Tibial nerve (tissue), 4 donors: Measurements from ENCODE around the gene GPC6.

ENCODE experiments used
- EP300 ChIP-seq, 2 donors: sonication (generic); formaldehyde crosslinking; IDR thresholded peaks; one replicate each; pipeline ENCODE4 v1.6.1; 2017; ENCODE audit warnings: antibody characterized with exemption in 2 of 2, mild to moderate bottlenecking in 1 of 2
- TF ChIP-seq, protein P1 (sequence below), 5 experiments: fragments of 200-600 bp in 3 of 5; fragments of 450-650 bp in 2 of 5; sonication (generic) in 3 of 5; IDR thresholded peaks; one replicate each; pipeline ENCODE4 v1.5.1; 2016 to 2019; ENCODE audit warnings: antibody characterized with exemption in 5 of 5, mild to moderate bottlenecking in 3 of 5, moderate library complexity in 2 of 5

DNA sequence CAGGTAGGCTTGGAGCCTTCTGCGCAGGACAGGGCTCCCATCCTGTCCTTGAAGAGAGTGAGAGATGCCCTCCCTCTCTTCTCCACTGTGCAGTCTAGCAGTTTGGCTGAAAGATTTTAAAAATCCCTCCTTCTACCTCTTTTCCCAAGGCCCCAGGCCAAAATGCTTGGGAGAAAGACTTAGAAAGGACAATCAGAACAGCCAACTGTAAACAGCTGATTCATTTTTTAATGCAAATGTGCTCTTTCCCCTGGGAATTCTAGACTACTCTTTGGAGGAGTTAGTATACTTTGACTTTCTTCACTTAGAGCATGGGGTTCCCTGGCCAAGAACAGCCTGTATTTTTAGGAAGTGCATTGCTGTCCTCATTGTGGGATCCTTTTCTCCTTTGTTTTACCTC is 398.9 kb downstream of the GPC6 start:
- TF ChIP-seq, protein P1, sequence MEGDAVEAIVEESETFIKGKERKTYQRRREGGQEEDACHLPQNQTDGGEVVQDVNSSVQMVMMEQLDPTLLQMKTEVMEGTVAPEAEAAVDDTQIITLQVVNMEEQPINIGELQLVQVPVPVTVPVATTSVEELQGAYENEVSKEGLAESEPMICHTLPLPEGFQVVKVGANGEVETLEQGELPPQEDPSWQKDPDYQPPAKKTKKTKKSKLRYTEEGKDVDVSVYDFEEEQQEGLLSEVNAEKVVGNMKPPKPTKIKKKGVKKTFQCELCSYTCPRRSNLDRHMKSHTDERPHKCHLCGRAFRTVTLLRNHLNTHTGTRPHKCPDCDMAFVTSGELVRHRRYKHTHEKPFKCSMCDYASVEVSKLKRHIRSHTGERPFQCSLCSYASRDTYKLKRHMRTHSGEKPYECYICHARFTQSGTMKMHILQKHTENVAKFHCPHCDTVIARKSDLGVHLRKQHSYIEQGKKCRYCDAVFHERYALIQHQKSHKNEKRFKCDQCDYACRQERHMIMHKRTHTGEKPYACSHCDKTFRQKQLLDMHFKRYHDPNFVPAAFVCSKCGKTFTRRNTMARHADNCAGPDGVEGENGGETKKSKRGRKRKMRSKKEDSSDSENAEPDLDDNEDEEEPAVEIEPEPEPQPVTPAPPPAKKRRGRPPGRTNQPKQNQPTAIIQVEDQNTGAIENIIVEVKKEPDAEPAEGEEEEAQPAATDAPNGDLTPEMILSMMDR (IDR thresholded peaks at IDR 0.05), result no peak
- no peak for TF ChIP-seq EP300 (IDR thresholded peaks at IDR 0.05)
